ENCODE measurements around the gene BUD13.
A peak's percentile ranks its signal among the peaks of the same experiment; 100 is the strongest.

Gene BUD13

DNA sequence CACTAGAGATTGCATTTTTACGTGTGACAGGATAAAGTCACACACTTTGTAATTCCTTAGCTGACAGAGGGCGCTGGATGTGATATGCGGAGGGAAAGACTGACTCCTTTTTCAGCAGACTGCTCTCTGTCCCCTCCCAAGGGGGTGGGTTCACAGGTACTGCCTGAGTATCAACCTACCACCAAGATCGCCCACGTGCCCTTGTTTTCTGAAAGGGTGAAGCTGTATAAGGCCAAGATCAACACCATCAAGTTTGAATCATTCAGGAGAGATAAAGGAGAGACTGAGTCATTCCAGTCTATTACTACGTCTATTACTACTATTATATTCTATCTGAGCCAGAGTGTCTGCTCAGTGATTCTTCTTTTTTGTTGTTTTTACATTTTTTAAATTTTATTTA, 30.7 kb downstream of the BUD13 start:
- no peak for DNase-seq

DNA sequence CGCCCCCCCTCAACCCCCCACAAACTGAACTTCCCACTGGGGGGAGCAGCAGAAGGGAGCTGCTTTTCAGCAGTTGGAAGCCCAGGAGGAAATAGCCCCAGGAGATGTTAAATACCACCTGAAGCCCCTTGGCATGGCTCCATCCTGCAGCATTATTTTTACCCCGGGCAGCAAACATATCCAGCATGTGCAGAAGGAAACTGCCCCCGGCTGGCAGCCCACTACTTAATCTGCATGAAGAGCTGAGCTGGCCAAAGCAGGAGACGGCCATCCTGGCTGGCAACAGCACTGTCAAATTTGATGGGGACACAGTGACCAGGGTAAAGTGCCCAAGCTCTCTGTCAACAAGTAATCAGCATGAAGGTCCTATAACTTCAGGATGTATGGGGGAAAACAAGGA, 32.0 kb downstream of the BUD13 start:
- no peak for DNase-seq

DNA sequence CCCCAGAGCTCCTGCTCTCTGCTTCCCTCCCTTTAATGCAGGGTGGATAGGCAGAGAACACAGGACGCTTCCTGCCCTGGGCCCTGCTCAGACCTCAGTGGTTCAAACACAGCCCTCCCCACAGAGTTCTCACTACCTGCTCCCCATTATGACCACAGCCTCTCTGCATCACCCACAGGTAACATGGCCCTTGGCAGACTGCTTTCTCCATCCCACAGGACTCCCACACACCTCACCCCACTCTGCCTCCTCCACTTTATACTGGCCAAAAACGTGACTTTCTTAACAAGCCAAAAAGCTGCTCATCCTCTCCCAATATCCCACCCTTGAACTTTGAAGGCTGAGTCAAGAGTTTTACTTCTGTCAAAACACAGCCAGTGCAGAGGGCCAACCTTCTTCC, 33.8 kb downstream of the BUD13 start:
- no peak for DNase-seq

DNA sequence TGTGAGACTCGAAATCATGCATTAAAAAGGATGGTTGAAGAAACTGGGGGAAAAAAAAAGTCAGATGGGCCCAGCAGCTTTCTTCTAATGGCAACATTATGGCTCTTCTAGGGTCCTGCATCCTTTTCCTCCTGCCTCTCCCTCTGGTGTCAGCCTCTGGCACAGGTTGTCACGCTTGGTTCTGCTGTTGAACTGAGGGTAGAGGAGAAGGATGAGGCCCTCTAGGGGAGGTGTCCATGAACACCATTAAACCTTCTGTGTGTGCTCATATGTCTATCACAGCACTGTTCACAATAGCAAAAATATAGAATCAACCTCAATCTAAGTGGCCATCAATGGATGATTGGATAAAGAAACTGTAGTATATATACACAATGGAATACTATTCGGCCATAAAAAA, 36.0 kb downstream of the BUD13 start:
- DNase-seq, result no peak

DNA sequence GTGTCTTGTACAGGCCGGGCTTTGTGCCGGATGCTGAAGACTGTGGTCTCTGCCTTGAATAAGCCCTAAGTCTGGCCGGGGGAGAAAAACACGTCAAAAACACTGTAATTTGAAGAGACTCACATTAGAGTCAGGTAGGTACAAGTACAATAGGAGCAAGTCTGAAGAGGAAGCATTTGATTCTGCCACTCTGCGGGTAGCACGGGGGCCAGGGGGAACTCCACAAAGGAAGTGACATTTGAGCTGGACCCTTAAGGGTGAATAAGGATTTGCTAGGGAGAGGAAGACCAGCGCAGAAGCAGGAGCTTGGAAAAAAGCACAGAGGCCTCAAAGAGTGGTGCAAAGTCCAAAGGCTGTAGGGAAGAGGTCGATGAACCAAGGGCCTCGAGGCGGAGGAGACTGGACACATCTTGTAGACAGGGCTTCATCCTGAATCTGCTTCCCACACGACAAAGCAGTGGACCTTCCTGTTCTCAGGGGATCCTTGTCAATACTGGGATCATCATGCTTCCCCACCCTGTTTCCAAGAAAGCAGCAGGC, 38.7 kb downstream of the BUD13 start:
- no peak for DNase-seq

DNA sequence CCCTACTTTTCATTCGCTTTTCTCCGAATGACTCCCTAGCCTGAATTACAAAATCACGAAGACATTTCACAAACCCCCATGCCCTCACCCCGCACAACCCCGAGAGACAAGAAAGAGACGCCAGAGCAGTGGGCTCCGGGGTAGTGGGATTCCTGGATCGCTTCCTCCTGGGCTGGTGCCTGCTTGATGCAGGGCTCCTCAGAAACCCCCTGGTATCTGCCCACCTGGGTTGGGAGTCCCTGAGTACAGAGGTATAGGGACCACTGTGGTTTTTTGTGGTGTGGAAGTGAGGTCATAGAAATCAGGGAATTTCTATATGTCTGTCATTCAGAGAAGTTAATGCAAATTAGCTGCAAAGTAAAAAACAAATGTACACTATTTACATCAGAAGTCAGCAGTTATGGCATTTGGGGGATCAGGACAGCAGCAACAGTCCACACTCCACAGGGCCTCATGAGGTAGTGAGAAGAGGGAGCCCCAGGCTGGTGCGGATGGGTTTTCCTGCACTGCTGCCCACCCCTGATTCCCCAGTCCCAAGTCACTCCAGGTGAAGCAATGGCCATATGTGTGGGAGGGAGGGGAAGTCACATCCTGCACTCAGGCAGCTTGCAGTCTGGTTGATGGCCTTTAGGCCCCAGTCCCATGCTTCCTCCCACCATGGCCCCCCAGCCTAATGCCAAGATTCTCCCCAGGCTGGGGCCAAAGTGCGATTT, 39.6 kb downstream of the BUD13 start:
- no peak for DNase-seq

DNA sequence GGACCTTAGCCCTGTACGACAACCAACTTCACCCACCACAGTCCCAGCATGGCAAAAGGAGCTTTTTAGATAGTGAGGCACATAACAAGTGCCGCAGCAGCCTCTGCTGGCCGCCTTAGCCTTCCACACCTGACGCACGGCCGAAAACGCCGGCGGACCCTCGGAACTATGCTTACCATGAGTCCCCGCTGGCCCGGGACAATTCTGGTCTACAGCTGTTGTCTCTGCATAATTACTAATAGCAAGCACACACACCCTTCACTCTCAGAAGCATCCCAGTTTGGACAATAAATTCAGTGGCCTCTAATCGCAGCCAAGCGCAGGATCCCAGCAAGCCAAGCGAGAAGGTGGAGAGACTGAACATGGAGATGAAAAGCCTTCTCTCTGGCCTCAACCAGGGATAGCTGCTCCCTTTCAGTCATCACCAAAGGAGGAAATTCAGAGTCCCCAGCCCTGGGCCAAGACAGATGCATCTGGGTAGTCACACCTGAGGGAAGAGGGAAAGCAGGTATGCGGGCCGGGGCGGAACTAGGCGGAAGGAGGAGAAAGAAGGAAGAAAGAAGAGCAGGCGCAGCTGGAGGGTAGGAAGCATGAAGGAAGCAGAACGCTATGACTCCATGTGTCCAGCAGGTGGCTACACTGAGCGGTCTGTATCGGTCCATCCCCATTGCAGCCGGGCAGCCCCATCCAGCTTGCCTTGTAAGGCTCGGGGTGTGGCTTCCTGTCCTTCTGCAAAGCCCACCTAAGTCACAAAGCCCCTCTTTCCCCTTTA, 40.3 kb downstream of the BUD13 start:
- peak; percentile 55 for DNase-seq

DNA sequence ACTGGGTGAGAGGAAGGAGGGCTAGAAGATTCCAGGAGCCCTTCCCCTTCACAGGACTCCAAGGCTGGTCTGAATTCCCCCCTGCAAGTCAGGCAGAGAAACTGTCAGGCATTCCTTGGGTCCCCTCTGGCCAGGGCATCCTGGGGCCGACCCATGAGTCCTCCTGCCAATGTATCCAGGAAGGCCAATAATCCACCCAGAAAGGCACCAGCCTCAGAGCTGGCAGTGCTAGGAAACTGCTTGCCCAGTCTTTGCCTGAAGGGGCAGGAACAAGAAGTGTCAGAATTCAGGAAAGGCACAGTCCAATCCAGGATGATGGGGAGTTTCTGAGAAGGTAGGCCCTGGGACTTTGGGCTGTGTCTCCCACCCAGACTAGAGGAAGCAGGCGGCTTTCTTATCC, 41.0 kb downstream of the BUD13 start:
- no peak for DNase-seq

DNA sequence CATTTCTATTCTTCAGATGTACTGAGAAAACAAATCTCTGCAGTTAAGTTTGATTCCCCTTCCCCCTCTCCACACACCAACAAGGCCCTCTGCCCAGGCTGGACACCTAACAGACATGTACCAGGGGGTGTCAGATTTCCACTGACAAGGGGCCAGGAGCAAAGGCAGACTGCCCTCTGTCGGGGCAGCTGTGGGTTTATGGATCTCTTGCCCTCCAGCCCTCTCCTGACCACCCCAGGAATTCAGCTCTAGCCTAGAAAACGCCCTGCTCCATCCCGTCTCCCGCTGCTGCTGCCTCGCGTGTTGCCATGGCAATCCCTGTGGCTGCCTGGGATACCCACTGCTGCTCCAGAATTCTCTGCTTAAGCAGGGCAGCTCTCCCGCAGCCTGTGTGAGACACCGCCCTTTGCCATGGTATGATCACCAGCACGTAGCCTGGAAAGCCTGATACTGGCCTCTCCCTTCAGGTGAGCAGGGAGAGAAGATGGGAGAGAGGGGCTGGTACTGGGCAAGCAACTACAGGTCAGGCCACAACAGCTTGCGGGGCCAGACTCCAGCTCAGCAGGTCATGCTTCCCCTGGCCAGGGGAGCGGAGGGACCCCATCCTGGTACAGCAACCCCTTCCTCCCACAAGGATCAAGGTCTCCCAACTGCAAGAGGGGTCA, 41.6 kb downstream of the BUD13 start:
- no peak for DNase-seq

DNA sequence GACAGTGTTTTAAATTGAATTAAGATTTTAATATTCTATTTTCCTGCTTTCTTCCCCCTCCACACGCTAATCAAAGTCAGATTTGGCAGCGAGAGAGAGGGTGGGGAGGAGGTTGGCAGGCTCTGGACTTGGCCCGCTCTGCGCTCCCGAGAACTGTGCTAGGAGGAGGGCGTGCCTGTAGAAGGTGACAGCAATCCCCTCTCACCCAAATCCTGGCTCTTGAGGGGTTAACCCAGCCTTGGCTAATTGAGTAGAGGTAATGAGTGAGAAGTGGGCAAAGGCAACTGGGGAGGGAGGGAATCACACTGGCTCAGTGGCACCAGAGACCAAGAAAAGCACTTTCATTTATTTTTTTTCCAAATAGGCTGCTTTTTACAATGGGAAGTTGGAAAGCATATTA, 42.2 kb downstream of the BUD13 start:
- no peak for DNase-seq

DNA sequence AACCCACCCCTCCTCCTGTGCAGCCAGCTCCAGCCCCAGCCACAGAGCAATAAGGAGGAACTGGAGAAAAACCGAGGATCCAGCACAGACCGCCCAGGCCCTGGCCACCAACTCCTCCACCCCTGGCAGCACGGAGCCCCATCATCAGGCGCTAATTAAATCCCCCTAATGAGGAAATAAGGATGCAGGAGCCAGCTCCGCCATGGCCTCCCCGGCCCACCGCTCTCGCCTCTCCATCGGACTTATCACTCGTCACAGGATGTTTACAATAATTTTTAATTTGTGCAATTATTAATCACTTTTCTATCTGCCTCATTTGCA, 42.6 kb downstream of the BUD13 start:
- DNase-seq, result no peak

DNA sequence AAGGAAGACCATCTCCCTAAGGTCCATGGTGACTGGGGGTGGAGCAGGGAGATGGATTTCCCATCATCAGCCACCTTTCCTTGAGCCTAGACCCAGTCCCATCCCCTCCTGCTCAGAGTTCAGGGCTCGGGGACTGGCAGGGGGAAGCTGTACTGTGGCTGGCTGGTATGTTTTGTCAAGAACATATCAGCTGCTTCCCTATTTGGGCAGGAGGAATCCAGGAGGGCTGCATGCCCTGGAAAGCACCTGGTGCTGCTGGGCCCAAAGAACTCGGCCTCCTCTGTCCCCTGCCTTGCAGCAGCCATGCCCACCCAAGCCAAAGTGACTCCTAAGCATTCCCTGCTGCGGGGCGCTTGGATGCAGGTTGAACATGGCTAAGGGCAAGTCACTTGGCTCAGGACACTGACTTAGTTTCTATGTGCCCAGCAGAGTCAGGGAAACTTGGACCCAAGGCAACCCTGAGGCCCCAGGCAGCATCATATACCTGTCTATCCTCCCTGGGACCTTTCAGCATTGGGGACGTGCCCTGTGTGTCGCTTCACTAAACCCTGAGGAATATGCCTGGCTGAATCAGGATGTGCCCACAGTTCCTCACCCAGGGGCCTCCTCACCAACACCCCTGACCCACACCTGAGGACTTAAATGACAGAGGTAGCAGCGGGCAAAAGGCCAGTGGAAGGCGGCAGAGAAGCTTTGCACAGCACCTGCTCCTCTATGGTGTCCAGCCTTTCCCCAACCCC, 43.1 kb downstream of the BUD13 start:
- no peak for DNase-seq

DNA sequence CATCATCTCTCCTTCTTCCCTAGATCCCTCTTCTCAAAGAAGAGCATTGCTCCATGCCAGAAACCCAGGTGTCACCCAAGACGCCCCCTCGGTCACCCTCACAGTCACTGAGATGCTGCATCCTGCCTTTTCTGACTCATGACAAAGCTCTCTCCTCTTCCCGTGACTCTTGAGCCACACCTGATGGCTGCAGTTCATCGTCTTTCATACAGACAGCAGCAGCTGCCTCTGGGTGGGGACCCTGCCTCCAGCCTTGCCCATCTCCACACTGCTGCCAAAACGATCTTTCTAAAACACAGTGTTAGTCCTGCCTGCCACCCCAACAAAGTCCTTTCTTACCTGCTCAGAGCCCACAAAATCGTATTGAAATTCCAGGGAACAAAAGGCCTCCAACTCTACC, 44.8 kb downstream of the BUD13 start:
- no peak for DNase-seq

DNA sequence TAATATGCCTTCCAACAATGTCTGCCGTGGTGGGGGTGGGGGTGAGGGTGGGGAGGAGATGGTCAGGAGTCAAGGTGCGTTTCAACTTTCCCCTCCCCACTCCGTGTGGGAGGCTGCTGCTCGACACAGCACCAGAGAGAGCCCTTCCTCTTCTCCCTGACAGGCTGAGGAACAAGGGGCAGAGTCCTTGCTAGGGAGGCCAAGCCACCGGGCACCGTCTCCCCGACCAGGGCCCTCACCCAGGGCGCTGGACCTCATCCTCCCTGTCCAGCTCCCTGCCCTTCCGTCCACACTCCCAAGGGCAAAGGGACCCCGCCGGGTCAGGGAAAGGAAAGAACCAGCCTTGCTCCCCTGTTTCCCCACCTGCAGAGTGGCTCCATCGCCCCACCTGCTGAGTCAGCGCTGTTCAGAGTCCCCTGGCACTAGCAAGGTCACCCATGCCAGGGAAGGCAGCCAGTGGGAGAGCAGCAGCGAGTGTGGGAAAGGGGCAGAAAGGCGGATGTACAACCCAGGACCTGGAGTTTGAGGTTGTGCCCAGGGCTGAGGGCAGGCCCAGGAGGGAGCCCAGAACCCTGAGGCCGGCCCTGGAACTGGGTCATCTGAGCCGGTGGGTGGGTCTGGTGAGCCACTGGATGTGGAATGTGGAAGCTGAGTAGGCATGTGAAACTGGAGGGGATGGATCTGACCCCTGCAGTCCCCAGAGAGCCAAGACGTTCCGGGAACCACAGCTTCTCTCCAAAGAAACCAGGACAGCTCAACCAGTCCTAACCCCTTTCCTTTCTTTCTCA, 47.2 kb downstream of the BUD13 start:
- DNase-seq, result no peak

DNA sequence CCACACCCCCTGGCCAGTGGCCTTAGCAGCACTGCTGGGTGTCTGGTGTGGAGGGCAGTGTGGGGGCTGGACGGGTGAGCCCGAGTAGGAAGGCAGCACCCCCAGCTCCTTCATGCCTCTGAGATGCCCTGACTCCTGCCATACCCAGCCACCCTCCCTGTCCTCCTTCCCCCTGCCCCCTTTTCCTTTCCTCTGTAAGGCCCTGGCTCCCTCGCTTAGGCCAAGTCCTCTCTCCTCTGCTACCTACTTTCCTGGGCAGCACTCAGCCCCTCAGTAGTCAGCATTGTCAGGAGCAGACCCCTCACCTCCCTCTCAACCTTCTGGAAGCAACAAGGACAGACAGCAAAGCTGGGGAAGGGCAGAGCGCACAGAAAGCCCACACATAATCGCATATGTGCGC, 48.0 kb downstream of the BUD13 start:
- DNase-seq, result no peak

DNA sequence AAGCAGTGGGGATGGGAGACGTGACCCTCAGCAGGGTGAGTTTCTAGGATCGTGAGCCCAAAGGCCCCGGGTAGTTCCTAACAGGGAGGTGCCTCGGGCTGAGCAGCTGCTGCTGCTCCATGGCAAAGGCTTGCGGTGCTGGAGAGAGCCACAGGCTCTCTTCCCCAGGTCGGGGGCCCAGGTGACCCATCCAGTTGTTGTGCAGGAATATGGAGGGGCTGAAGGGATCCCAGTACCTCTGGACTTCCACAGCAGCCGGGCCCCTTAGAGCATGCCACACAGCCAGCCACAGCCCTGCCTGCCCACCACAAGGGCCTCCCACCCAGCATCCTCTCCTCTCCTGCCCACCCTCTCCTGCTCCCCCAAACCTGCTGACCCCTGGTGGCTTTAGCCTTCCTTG, 49.3 kb downstream of the BUD13 start:
- no peak for DNase-seq

DNA sequence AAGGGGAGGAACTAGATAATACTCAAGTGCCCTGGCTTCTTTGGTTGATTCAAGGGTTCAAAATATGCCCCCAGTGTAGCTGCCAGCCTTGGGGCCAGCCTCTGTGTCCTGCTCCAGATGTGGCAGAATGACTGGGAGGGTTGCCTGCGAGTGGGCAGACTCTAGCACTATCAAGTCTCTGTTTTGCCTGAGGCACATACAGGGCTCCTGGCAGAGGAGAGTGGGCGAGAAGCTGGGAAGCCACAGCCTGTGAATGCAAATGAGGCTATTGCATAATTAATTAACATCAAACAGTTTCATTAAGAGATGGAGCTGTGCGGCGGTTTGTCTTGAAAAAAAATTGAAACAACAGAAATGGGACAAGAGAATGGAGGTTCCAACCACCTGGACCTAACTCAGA, 50.8 kb downstream of the BUD13 start:
- no peak for DNase-seq

DNA sequence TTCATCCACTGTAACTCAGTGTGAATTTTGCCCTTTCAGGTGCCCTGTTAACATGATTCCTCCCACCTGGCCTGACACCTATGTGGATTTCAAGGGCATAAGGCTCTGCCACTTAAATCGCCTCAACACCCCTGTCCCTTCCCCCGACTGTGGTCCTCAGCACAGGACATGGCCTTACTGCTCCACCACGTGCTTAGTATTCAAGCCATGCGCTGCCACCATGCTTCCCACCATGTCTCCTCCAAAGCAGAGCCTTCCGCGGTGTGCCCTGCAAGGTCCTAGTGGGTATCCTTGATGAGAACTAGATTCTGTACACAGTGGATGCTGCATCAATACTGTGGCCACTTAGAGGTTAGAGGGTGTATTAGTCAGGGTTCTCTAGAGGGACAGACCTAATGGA, 51.9 kb downstream of the BUD13 start:
- no peak for DNase-seq

DNA sequence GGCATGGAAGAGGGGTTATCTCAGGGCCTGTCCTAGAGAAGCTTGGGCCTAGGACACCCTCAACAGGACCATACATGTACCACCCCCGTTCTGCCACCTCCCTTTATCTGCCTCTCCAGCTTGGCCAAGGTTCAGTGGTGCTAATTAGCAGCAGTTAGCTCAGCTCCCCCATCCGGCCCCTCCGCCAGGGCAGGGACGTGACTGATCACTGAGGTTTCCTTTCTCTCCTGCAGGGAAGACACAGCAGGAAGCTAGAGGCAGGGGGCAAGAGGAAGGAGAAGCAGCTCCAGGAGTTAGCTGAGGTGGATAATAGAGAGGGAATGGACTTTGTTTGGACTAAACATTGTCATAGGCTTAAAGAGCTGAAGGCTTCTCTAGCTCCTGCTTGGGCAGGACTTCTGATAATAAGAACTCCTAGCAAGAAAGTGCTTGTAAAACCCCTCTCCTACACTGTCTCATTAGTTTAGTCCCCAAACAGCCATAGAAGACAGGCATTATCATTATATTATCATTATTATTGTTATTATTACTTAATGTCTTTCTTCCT, 53.8 kb downstream of the BUD13 start:
- DNase-seq, result no peak

DNA sequence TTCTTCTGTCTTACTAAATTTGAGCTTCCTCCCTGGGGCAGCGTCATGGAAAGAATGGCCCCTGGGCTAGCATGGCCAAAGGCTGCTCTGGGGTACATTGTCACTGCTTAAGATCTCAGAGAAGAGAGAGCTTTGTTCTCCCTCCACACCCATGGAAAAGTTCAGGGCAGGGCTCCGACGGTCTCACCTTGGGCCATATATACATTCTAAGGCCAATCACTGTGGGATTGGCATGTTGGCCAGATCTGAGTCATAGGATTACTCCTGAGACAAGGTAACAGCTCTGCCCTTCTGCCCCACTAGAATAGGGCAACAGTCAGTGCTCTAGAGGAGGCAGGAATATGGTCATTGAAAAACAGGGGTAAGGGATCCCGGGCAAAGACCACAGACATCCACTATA, 56.2 kb downstream of the BUD13 start:
- no peak for DNase-seq

DNA sequence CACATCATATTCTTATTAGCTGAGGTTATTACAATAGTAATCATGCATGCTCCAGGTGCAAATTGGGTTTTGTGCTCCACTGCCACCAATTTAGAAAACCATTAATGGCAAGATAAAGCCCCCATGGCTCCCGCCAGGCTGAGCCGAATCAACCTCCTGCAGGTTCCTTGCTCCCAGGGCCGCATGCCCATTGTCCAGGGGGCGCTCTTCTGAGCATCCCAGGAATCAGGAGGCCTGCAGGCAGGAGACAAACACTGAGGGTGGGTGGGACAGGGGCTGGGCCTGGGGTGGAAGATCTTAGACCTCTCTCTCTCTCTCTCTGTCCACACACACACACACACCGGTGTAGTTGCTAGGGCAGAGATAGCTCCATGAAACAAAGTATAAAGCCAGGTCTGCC, 57.4 kb downstream of the BUD13 start:
- DNase-seq, result no peak

DNA sequence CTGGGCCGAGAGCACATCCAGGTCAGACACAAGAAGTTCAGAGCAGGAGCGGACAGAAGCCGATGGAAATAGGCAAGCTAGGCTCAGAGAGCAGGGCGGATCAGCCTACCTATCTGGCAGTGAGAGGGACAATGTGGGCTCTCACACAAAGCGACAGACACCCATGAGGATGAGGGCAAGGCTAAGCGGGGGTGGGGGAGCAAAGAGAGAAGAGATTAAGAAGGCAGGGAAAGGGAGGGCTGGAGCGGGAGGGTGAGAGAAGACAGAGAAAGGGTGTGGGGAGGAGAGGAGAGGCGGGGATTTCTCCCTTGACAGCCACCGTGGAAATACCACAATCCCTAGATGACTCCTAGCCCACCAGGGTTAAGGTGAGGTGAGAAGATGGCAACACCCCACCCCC, 57.9 kb downstream of the BUD13 start:
- DNase-seq, result no peak

All from CD4-positive, alpha-beta T cell treated with Interleukin-21 for 1 hour (primary cell).